ENCODE measurements around the gene ATRIP.
"Not testable (repeated sequence)": the region's sequence is repeated elsewhere in the genome, so short reads cannot be mapped to it uniquely, and the experiment has no call there.

ATRIP gene
- total RNA-seq, result 17.6 to 21.5 reads per million in 2 donors

DNA sequence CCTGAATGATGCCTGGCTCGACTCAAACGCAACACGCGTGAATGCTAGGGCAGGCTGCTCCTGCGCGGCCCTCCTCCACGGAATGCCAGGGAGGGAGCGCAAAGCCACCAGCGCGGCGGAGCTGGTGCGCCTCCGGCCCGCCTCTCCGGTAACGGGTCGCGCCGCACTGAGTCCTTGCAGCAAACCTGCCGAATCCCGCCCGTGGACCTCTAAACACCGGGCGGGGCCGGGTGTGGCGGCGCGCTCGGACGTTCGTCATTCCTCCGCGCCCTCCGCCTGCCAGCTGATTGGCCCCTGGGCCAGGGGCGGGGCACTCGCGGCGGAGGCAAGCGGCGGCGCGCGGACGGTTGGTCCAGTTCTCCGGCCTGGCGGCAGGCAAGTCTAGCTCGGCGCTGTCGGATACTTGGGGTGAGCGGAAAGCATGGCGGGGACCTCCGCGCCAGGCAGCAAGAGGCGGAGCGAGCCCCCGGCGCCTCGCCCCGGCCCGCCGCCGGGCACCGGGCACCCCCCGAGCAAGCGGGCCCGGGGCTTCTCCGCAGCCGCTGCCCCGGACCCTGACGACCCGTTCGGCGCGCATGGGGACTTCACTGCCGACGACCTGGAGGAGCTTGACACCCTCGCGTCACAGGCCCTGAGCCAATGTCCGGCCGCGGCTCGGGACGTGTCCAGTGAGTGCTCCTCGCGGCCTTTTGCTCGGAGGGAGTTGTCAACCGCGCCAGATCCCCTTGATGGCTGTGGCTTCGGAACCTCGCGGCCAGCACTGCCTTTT, at the start of gene ATRIP:
TSS of gene ATRIP (plus strand) at position 313 of the 769 bp plus-strand sequence. CDS start at position 422, 109 bp downstream.
- peak; percentile 84 for DNase-seq

GRCh38 chr3:48397767-48398681, 48.5 kb upstream of the ATRIP start:
- DNase-seq, result no peak

GRCh38 chr3:48398701-48399386, 47.7 kb upstream of the ATRIP start:
- no peak for DNase-seq

- DNase-seq, result no peak
These were observed 47.0 kb upstream of the ATRIP start for GRCh38 chr3:48399387-48400172.

GRCh38 chr3:48400824-48401433, 45.6 kb upstream of the ATRIP start:
- peak; percentile 55 for DNase-seq

GRCh38 chr3:48401434-48401901, 45.1 kb upstream of the ATRIP start:
- not testable (repeated sequence) for DNase-seq

DNA sequence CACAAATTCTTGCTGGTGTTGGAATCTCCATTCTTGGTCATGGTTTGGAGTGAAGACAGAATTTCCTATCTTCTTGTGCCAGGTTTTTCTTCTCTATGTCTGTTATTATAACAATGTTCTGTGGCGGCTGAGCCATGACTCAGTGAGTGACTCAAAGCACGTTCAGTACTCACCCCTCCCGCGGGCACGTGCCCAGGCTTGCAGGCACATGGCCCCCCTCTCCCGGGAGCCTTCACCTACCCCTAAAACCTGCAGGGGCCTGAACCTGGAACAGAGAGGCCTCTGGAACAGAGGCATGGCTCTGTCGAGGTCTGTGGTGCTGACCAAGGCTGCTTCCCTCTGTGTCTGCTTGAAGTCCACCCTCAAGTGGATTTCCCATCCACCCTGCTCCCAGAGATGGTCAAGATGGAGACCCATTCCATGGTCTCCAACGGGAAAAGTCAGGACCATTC, 44.2 kb upstream of the ATRIP start:
- no peak for DNase-seq

- no peak for DNase-seq
These were observed 43.6 kb upstream of the ATRIP start for GRCh38 chr3:48402907-48403306.

DNA sequence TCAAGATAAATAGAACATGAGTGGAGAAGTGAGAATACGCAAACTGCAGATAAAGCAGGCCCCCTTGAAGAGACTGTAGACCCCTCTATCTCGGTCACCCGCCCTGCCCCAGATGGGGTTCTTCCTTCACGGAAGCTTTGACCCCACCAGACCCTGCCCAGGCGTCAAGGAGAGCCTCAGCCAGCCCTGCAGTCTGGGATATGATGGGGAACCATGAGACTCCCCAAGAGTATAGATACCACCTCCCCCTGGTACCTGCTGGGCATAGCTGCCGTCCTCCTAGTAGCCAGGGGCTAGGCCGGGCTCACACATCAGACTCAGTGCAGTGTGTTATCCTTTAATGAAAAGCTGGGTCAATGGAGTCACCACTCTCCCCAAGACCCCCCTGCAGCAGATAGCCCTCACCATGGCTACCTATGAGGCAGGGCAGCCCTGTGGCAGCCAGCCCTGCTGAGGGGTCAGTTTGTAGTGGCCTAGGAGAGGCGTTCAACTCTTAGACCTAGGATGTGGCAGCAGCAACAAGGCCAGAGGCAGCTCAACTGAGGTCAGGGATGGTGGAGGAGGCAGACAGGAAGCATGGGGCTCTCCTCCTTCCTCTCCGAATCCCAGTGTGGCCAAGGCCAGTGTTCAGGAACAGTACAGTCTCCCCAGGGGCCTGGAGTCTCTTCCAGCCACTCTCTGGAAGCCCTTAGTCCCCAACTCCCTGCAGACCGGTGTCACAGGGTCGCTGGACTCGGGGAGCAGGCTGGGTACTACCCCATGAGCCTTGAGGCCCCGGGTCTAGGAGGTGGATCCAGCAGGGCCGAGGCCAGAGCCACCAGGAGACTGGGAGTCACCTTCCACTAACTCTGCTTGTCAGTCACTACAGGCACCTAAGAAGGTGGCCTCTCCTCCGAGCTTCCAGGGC, 42.8 kb upstream of the ATRIP start:
- DNase-seq, result no peak

GRCh38 chr3:48404440-48405342, 41.8 kb upstream of the ATRIP start:
- DNase-seq, result no peak

DNA sequence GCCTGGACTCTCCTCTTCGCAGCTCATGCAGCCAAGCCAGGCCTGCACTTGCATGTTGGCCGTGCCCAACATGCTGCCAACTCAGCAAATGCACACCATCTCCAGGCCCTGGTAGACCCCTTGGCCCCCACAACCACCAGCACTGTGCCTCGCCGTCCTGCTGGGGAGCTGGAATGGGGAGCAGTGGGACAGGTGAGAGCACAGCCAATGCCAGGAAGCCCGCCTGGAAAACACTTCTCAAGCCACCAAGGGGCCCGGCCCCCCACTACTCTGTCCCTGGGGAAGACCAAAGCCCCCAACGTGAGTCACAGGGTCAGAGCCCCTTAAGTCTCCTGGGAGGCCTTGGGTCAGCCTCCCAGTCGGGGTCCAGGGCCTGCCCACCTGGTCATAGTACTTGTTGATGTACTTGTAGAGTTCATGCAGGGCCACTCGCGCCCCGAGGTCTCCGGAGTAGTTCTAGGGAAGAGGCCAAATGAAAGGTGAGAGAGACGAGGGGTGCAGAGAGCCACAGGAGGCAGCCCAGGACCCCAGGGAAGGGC, 41.1 kb upstream of the ATRIP start:
- no peak for DNase-seq

GRCh38 chr3:48405971-48406370, 40.6 kb upstream of the ATRIP start:
- no peak for DNase-seq

DNA sequence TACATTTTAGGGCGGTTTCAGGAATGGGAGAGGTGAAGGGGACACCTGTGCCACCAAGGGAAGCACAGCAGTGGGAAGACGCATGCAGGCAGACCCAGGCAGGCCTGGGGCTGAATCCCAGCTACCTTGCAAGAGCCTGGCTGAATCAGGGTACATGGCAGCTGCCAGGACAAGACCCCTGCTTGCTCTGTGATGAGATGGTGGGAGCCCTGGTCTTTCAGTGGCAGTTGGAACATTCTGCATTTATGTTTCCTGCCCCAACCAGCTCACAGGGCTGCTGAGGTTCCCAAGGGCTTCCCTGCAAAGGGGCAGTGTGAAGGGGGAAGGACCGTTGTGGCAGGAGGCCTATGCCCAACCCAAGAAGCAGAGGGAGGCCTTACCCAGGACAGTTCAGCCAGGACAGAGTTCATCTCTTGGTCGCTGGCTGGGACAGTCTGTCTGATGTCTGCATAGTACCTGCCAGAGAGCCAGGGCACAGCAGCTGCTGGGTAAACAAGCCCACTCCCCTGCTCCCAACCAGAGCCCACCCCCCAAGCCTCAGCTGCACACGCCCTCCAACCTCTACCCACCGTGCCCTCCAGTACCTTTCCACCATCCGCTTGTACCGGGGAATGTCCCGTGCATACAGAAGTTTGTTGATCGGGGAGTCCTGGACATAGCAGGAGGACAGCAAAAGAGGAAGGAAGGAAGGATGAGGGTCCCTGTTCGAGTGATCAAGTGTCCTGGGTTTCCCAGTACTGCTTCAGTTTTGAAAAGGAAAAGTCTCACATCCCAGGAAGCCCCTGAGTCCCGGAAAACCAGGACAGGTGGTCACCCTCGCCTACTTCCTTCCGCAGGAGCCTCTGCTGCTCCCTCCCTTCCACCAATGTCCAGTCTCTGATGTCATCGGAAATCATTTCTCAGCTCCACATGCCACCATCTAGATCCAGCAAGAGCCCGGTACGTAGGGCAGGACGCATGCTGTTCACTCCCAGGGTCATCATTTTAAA, 39.8 kb upstream of the ATRIP start:
- DNase-seq, result no peak

- DNase-seq, result no peak
These were observed 38.9 kb upstream of the ATRIP start for GRCh38 chr3:48407542-48408099.

DNA sequence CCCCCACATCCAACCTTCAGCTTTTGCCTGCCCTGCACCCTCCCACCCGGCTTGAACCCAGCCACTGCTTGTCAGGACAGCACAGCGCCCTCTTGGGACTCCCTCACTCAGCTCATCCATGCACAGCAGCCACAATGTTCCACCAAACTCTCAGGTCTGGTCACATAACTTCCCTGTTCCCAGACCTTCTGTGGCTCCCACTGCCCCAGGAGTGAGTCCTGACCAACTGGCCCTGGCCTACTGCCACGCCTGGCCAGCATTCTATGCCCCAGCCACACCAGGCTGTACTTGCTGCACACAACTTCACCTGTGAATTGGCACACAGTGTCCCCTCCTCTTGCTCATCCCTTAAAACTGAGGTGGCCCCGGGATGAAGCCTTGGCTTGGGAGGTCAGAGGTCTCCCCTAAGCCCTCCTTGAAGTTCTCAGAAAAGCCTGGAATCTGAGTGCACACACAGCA, 37.7 kb upstream of the ATRIP start:
- DNase-seq, result no peak

GRCh38 chr3:48409291-48410201, 37.0 kb upstream of the ATRIP start:
- DNase-seq, result no peak
